ENCODE results near the gene PSENEN.

DNA sequence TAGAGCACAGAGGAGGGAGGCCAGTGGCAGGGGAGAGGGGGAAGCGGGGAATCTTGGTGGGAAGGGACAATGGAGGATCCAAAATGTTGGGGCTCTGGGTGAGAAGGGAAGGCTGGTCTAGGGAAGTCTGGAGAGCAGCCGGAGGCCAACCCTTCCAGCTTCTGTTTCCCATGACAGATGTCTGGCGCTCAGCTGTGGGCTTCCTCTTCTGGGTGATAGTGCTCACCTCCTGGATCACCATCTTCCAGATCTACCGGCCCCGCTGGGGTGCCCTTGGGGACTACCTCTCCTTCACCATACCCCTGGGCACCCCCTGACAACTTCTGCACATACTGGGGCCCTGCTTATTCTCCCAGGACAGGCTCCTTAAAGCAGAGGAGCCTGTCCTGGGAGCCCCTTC is 1.1 kb downstream of the PSENEN start:
- TF ChIP-seq POLR2A (IDR thresholded peaks at IDR 0.05; ENCODE audit: low read depth, low read length) (no peak), POLR2AphosphoS5 (IDR thresholded peaks at IDR 0.05; ENCODE audit: low read depth, low read length) (no peak), TAF1 (IDR thresholded peaks at IDR 0.05; ENCODE audit: low read depth, low read length) (no peak)
